ENCODE data around the gene RBM18.

DNA sequence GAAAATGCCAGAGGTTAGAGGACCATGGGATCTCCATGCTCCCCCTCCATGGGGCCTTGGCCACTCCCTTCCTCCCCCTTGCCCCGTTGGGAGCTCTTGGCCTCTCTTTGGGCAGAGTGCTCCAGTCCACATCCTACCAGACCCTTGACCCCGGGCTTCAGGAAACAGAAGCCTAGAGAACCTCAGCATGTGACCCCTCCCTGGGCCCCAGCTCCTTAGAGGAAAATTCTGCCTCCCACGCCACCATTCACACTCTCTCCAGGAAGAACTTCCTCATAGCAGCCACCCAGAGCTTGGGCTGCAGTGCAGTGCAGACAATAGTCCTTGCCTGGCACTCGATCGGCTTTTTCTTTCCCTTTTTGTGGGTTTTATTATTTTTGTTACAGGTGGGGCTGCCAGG is 41.8 kb downstream of the RBM18 start:
- TF ChIP-seq MXI1 (conservative IDR thresholded peaks at IDR 0.05; ENCODE audit: poor library complexity, severe bottlenecking) (no peak), RAD21 (conservative IDR thresholded peaks at IDR 0.05) (no peak), POLR2AphosphoS5 (IDR thresholded peaks at IDR 0.05) (no peak)
- TF ChIP-seq, protein P1, sequence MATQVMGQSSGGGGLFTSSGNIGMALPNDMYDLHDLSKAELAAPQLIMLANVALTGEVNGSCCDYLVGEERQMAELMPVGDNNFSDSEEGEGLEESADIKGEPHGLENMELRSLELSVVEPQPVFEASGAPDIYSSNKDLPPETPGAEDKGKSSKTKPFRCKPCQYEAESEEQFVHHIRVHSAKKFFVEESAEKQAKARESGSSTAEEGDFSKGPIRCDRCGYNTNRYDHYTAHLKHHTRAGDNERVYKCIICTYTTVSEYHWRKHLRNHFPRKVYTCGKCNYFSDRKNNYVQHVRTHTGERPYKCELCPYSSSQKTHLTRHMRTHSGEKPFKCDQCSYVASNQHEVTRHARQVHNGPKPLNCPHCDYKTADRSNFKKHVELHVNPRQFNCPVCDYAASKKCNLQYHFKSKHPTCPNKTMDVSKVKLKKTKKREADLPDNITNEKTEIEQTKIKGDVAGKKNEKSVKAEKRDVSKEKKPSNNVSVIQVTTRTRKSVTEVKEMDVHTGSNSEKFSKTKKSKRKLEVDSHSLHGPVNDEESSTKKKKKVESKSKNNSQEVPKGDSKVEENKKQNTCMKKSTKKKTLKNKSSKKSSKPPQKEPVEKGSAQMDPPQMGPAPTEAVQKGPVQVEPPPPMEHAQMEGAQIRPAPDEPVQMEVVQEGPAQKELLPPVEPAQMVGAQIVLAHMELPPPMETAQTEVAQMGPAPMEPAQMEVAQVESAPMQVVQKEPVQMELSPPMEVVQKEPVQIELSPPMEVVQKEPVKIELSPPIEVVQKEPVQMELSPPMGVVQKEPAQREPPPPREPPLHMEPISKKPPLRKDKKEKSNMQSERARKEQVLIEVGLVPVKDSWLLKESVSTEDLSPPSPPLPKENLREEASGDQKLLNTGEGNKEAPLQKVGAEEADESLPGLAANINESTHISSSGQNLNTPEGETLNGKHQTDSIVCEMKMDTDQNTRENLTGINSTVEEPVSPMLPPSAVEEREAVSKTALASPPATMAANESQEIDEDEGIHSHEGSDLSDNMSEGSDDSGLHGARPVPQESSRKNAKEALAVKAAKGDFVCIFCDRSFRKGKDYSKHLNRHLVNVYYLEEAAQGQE (IDR thresholded peaks at IDR 0.05; ENCODE audit: borderline replicate concordance) = no peak
- TF ChIP-seq, protein P2, sequence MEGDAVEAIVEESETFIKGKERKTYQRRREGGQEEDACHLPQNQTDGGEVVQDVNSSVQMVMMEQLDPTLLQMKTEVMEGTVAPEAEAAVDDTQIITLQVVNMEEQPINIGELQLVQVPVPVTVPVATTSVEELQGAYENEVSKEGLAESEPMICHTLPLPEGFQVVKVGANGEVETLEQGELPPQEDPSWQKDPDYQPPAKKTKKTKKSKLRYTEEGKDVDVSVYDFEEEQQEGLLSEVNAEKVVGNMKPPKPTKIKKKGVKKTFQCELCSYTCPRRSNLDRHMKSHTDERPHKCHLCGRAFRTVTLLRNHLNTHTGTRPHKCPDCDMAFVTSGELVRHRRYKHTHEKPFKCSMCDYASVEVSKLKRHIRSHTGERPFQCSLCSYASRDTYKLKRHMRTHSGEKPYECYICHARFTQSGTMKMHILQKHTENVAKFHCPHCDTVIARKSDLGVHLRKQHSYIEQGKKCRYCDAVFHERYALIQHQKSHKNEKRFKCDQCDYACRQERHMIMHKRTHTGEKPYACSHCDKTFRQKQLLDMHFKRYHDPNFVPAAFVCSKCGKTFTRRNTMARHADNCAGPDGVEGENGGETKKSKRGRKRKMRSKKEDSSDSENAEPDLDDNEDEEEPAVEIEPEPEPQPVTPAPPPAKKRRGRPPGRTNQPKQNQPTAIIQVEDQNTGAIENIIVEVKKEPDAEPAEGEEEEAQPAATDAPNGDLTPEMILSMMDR (IDR thresholded peaks at IDR 0.05; ENCODE audit: poor library complexity, severe bottlenecking) = no peak
